B cell (primary cell): ENCODE results near the gene ANTXR2. TPM values are rescaled to one million over a fixed set of nuclear protein-coding genes. Genes with fewer than 3 reads are reported as not detected.
"Not testable (repeated sequence)": the region's sequence is repeated elsewhere in the genome, so short reads cannot be mapped to it uniquely, and the experiment has no call there.

Experiments used
- ATAC-seq: fragments of 200-7000 bp; cut with Tn5 transposase; one replicate; pipeline ENCODE4 v1.10.0; 2021; ENCODE audit warnings: low read depth, mild to moderate bottlenecking, moderate number of reproducible peaks, moderate library complexity
- CTCF ChIA-PET: fragments of 350-600 bp; sonication (Branson Sonifier 250); formaldehyde crosslinking; loops from one replicate; lab custom pipeline; 2021; ENCODE audit warnings: antibody characterized with exemption, inconsistent platforms; lab: Charles Lee
- POLR2A ChIA-PET: fragments of 350-600 bp; sonication (Branson Sonifier 250); formaldehyde crosslinking; loops from one replicate; lab custom pipeline; 2021; ENCODE audit warnings: antibody characterized with exemption; lab: Charles Lee
- DNase-seq: peaks from one replicate; pipeline ENCODE4 v3.0.0; 2013
- H2AFZ ChIP-seq: 2 replicates; pipeline ENCODE4 v1.6.1; 2012; ENCODE audit warnings: mild to moderate bottlenecking, low read depth, low read length; ENCODE audit not compliant: insufficient read depth, poor library complexity, severe bottlenecking
- H3K27ac ChIP-seq, 2 donors: 1 replicate in 1 of 2; 2 replicates in 1 of 2; pipeline ENCODE4 v1.5.1; 2012 to 2013; ENCODE audit warnings: low read length in 2 of 2, mild to moderate bottlenecking in 2 of 2, moderate library complexity in 1 of 2
- H3K27me3 ChIP-seq, 4 experiments: fragments of 200-600 bp in 1 of 4; sonication (generic) in 1 of 4; replicated peaks in 1 of 4; 1 replicate in 2 of 4; 2 replicates in 2 of 4; pipeline versions ENCODE4 v1.6.1 to v1.7.0; 2013 to 2016; ENCODE audit warnings: low read length in 3 of 4, mild to moderate bottlenecking in 2 of 4, mixed read lengths in 1 of 4, moderate library complexity in 1 of 4; ENCODE audit not compliant: insufficient read depth in 4 of 4, control insufficient read depth in 3 of 4; ENCODE audit errors: control extremely low read depth in 1 of 4
- H3K36me3 ChIP-seq, 2 experiments: replicated peaks in 1 of 2; 1 replicate in 1 of 2; 2 replicates in 1 of 2; pipeline versions ENCODE4 v1.6.1 to v1.7.1; 2013; ENCODE audit warnings: low read length in 1 of 2; ENCODE audit not compliant: insufficient read depth in 2 of 2, control insufficient read depth in 1 of 2; ENCODE audit errors: control extremely low read depth in 1 of 2, extremely low read depth in 1 of 2
- H3K4me1 ChIP-seq, 2 donors: fragments of 200-600 bp in 1 of 2; sonication (generic) in 1 of 2; 1 replicate in 1 of 2; 2 replicates in 1 of 2; pipeline versions ENCODE4 v1.5.1 to v1.6.1; 2013 to 2017; ENCODE audit warnings: low read length in 2 of 2; ENCODE audit not compliant: control insufficient read depth in 2 of 2, insufficient read depth in 2 of 2
- H3K4me2 ChIP-seq: replicated peaks from 2 replicates; pipeline ENCODE3; 2012; ENCODE audit warnings: mild to moderate bottlenecking, low read depth, low read length; ENCODE audit not compliant: poor library complexity, severe bottlenecking
- H3K4me3 ChIP-seq, 5 experiments: fragments of 200-600 bp in 1 of 5; sonication (generic) in 1 of 5; 1 replicate in 3 of 5; 2 replicates in 2 of 5; pipeline versions ENCODE4 v1.5.1 to v1.7.0; 2011 to 2016; ENCODE audit warnings: low read length in 4 of 5, mild to moderate bottlenecking in 4 of 5, low read depth in 2 of 5, control low read depth in 1 of 5, moderate library complexity in 1 of 5; ENCODE audit not compliant: insufficient read depth in 1 of 5; ENCODE audit errors: control extremely low read depth in 1 of 5, extremely low read depth in 1 of 5
- H3K79me2 ChIP-seq: fragments of 200-600 bp; sonication (generic); one replicate; pipeline ENCODE4 v1.6.0; 2016; ENCODE audit warnings: low read length; ENCODE audit not compliant: control insufficient read depth, insufficient read depth
- H3K9ac ChIP-seq: fragments of 200-600 bp; sonication (generic); 2 replicates; pipeline ENCODE4 v1.6.1; 2017; ENCODE audit warnings: mild to moderate bottlenecking, low read length, moderate library complexity
- H3K9me3 ChIP-seq, 3 donors: one replicate each; pipeline versions ENCODE4 v1.6.1 to v1.7.1; 2013; ENCODE audit warnings: low read length in 2 of 3; ENCODE audit not compliant: control insufficient read depth in 2 of 3, insufficient read depth in 1 of 3; ENCODE audit errors: control extremely low read depth in 1 of 3
- H4K20me1 ChIP-seq: 2 replicates; pipeline ENCODE4 v1.6.0; 2012; ENCODE audit warnings: mild to moderate bottlenecking, low read length; ENCODE audit not compliant: insufficient read depth, control insufficient read depth, poor library complexity, severe bottlenecking
- H3K27ac Mint-ChIP-seq: one replicate; pipeline ENCODE4 v1.8.0; 2021; ENCODE audit warnings: mixed read lengths
- H3K27me3 Mint-ChIP-seq: one replicate; pipeline ENCODE4 v1.8.0; 2021; ENCODE audit warnings: mixed read lengths
- H3K4me1 Mint-ChIP-seq: one replicate; pipeline ENCODE4 v1.8.0; 2021; ENCODE audit warnings: mixed read lengths
- H3K4me3 Mint-ChIP-seq: one replicate; pipeline ENCODE4 v1.8.0; 2021; ENCODE audit warnings: mixed read lengths
- H3K9me3 Mint-ChIP-seq: one replicate; pipeline ENCODE4 v1.8.0; 2022; ENCODE audit warnings: mixed read lengths; ENCODE audit not compliant: insufficient read depth
- CTCF ChIP-seq: fragments of 200-600 bp; IDR thresholded peaks from one replicate; pipeline ENCODE4 v1.8.0; 2022; ENCODE audit warnings: antibody characterized with exemption, mild to moderate bottlenecking
- EZH2 ChIP-seq: IDR thresholded peaks from 2 replicates; pipeline ENCODE4 v1.6.1; 2012; ENCODE audit warnings: borderline replicate concordance, low read depth, mild to moderate bottlenecking, moderate library complexity, low read length; ENCODE audit not compliant: insufficient read depth, poor library complexity, severe bottlenecking
- WGBS: methylation state at CpG from one replicate; pipeline ENCODE4 v1.1.5; 2013; ENCODE audit warnings: missing lambda C conversion rate; ENCODE audit not compliant: insufficient coverage; 5-methylcytosine and 5-hydroxymethylcytosine counted together
- intact Hi-C: fragments of 100-400 bp; cut with micrococcal nuclease; formaldehyde crosslinking; loops from one replicate; pipeline ENCODE4 v1.10.0; 2022
- polyA plus RNA-seq: library from polyadenylated mRNA; depleted of rRNA; stranded (reverse); fragments of >200 nt; gene quantifications from 2 replicates; pipeline ENCODE4 v1.2.3, GENCODE V29; 2012
- total RNA-seq, 2 donors: library from RNA; stranded (reverse); fragments of 120-200 nt in 1 of 2; gene quantifications; 1 replicate in 1 of 2; 2 replicates in 1 of 2; pipeline versions ENCODE4 v1.2.3 to v1.2.4, GENCODE V29; 2013 to 2022

The ANTXR2 gene
- total and polyA plus RNA-seq, 2 donors (not counting 1 experiment from before 2014, with no cell fraction given): 10.6 to 63.0 TPM

- Mint-ChIP-seq H3K4me1 (no peaks in the 10 kb centered on the region), H3K4me3 (no peak overlapping the region), H3K9me3 (no peaks in the 10 kb centered on the region), H3K27me3 (no peaks in the 10 kb centered on the region), H3K27ac (no peak overlapping the region)
- POLR2A ChIA-PET: no interaction called here
- no peak overlapping the region for H2AFZ ChIP-seq
- H3K4me3 ChIP-seq: no peak overlapping the region
- H3K4me2 ChIP-seq: no peak overlapping the region
- no CpG with 5 or more reads among the region's 2 CpGs for WGBS
- no peaks in the 10 kb centered on the region for H3K9me3 ChIP-seq
- H3K27me3 ChIP-seq: no peaks in the 10 kb centered on the region
- no peak for ATAC-seq
- H3K79me2 ChIP-seq: no peaks in the 10 kb centered on the region
- no peaks in the 10 kb centered on the region for H3K36me3 ChIP-seq
- no peak overlapping the region for H3K27ac ChIP-seq
- no peaks in the 10 kb centered on the region for H3K4me1 ChIP-seq
- TF ChIP-seq EZH2: no peak
- TF ChIP-seq CTCF: no peak
- DNase-seq: no peak
- H3K9ac ChIP-seq: no peak overlapping the region
- no peaks in the 10 kb centered on the region for H4K20me1 ChIP-seq
- CTCF ChIA-PET: no interaction called here
- intact Hi-C loops: no loop called here
These were observed 179.6 kb downstream of the ANTXR2 start for GRCh38 chr4:79893456-79893855.

- H3K9me3 Mint-ChIP-seq, H3K4me1 Mint-ChIP-seq, H3K27ac Mint-ChIP-seq, H3K4me2 ChIP-seq, H4K20me1 ChIP-seq, H3K27ac ChIP-seq, H3K79me2 ChIP-seq, ATAC-seq, H3K27me3 Mint-ChIP-seq, H3K4me3 ChIP-seq, H3K36me3 ChIP-seq, H3K9me3 ChIP-seq, DNase-seq, H3K4me3 Mint-ChIP-seq, H3K27me3 ChIP-seq, intact Hi-C loops, POLR2A ChIA-PET, H3K4me1 ChIP-seq, CTCF ChIA-PET, H3K9ac ChIP-seq, H2AFZ ChIP-seq: not testable (repeated sequence)
- WGBS: no CpG with 5 or more reads among the region's 1 CpG
These were observed 184.0 kb downstream of the ANTXR2 start for GRCh38 chr4:79889026-79889425.
